MV-4-11 (cell line): ENCODE results near the gene STAT3.
"Not testable (repeated sequence)": the region's sequence is repeated elsewhere in the genome, so short reads cannot be mapped to it uniquely, and the experiment has no call there.

ENCODE experiments used
- DNase-seq: peaks from one replicate; lab custom pipeline; 2025; lab: John Stamatoyannopoulos, UW

Gene STAT3

GRCh38 chr17:42313773-42314566 lies 74.3 kb downstream of the STAT3 start:
- no peak for DNase-seq

GRCh38 chr17:42313389-42313772 lies 74.9 kb downstream of the STAT3 start:
- no peak for DNase-seq

DNA sequence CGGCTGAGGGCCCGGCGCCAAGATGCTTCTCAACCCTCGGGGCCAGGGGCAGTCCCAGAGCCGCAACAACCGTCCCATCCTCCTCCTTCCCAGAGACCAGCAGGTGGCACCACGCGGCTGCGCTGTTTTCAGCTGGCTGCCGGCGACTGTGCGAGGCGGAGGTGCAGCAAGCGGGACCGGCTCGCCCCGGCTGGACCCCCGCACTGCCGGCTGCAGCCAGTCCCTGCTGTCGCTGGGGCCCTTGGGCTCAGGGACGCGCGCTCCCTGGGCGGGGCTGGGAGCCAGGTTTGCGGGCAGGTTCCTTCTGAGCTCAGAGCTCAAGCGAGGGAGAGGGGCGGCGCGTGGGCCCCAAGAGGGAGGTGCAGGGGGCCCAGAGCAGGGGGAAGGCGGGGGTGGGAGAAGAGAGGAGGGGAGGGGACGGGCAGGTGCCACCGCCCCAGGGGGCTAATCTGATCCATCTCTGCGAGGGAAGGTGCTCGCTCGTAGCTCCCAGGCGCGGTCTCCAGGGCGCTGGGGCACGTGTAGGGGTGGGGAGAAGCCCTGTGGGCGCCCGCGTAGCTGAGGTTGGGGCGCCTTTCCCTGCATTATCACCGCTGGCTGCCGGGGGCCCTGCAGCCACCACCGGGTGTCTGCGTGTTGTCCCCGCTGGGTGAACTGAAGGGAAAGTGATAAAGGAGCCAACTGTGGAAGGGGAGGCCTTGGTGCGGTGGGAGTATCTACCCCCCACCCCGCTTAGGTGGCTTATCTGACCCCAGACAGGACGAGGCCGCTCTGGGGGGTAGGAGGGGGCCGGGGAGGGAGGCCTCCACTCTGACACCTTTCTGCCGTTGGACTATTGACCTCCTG lies 75.7 kb downstream of the STAT3 start:
- peak; percentile 51 for DNase-seq

DNA sequence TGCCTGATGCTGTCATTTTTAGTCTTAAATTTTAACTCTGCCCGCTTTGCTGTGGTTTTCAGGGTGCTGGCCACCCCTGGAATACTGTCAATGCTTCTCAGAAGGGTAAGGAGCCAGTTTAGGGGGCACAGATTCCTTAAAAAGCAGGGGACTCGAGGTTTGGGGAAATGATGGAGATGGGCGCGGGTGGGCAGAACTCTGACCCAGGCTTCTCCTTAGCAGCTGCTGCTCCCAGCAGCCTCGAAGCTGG lies 76.3 kb downstream of the STAT3 start:
- no peak for DNase-seq

GRCh38 chr17:42311240-42312034 lies 76.8 kb downstream of the STAT3 start:
- DNase-seq, result peak; percentile 80

GRCh38 chr17:42310787-42311215 lies 77.4 kb downstream of the STAT3 start:
- no peak for DNase-seq

- DNase-seq, result no peak
Observed at GRCh38 chr17:42309986-42310786, 78.1 kb downstream of the STAT3 start.

DNA sequence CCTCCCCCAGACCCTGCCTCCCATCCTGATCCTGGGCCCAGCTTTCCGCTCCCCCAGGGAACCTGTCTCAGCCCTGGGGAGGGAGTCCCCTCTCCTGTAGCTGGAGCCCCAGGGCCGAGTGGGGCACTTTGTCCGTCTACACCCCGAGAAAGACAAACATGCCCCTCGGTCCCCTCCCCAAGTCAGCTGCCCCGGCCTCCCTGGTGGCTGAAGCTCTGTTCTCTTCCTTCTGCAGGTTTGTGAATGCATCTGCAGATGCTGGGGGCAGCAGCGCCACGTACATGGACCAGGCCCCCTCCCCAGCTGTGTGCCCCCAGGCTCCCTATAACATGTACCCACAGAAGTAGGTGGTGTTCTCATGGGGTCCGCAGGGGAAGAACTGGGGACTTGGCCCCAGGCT lies 79.1 kb downstream of the STAT3 start:
- DNase-seq, result no peak

DNA sequence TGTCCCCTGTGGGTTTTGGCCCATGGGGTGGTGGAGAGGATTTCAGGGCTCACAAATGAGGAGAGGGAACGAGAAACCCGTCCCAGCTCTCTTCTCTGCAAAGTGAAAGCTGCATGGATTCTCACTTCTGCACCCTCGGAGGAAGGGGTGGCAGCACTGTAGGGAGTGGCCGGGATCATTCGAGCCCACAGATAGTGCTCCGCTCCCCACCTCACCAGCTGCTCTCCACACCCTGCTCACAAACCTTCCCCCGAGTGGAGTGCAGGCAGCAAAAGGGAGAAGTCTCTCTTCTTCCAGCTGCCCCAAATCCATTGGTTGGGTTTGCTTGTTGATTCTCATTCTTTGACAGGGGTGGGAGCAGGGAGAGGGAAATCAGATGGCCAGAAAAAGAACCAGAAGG lies 79.8 kb downstream of the STAT3 start:
- no peak for DNase-seq

GRCh38 chr17:42307362-42307927 lies 80.8 kb downstream of the STAT3 start:
- no peak for DNase-seq

DNA sequence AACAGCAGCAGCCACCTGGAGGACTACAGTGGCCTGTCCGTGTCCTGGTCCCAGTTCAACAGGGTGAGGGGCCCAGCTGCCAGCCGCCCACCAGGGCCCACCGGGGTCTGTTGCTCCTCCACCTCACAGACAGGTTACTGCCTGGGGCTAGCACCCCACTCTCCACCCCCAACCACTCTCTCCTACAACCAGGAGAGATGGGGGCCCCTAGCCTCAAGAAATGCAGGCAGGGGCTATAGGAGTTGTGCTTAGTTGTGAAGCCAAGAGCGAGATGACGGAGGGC lies 81.9 kb downstream of the STAT3 start:
- DNase-seq, result no peak

GRCh38 chr17:42305543-42306384 lies 82.5 kb downstream of the STAT3 start:
- DNase-seq, result no peak

- DNase-seq, result not testable (repeated sequence)
Observed at GRCh38 chr17:42305031-42305330, 83.3 kb downstream of the STAT3 start.

GRCh38 chr17:42304187-42305030 lies 83.8 kb downstream of the STAT3 start:
- no peak for DNase-seq

DNA sequence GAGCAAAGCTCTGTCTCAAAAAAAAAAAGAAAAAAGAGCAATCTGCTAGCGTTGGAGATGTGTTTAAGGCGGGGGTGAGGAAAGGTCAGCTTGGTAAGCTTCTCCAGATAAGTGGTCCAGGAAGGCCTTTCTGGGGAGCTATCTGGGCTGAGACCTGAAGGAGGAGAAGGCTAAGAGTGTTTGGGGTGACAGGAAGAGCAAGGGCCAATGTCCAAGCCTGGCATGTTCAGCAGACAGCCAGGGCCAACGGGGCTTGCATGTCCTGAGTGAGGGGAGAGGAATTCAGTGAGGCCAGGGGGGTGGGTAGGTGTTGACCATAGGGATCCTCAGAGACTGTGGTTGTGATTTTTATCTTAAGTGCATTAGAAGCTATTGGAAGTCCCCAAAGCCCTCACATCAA lies 84.5 kb downstream of the STAT3 start:
- DNase-seq, result no peak

DNA sequence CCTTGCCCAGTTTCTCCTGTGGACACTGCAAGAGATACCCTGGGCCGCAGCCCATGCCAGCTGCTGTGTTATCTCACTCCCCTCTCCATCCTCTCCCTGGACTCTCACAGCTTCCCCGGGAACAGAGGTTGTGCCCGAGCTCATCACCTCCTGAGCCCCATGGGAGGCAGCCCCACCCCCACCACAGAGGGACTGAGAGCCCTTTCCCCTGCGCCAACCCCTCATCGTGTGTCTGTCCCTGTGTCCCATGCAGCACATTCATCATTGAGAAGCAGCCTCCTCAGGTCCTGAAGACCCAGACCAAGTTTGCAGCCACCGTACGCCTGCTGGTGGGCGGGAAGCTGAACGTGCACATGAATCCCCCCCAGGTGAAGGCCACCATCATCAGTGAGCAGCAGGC lies 87.2 kb downstream of the STAT3 start:
- no peak for DNase-seq

DNA sequence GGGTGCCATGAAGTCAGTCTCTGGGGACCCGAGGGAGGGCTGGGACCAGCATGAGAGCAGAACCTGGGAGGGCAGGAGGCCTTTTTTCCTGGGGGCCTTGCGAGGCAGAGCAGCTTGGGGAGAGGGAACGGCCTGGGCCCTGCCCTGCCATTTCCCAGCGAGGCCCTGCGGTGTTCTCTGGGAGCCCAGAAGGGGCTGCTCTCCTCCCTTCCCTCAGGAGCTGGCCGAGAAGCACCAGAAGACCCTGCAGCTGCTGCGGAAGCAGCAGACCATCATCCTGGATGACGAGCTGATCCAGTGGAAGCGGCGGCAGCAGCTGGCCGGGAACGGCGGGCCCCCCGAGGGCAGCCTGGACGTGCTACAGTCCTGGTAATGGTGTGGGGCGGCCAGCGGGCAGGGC lies 88.3 kb downstream of the STAT3 start:
- not testable (repeated sequence) for DNase-seq

DNA sequence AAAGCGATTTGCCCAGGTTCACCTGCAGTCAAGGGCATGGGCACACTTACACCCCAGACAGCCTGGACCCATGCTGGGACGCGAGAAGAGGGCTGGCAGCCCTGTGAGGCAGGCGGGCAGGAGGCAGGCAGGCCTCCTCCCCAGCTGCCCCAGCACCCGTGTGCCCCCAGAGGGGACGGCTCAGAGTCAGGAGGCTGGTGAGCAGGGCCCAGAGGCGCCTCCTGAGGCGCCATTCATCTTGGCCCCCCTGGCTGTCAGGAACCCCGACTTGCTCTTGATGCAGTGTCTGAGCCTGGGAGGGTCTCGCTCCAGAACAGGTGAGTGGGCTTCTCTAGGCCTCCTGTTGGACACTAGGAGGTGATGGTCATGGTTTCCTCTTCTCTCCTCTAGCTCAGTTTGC lies 88.9 kb downstream of the STAT3 start:
- not testable (repeated sequence) for DNase-seq

- not testable (repeated sequence) for DNase-seq
Observed at GRCh38 chr17:42297775-42298174, 90.5 kb downstream of the STAT3 start.

DNA sequence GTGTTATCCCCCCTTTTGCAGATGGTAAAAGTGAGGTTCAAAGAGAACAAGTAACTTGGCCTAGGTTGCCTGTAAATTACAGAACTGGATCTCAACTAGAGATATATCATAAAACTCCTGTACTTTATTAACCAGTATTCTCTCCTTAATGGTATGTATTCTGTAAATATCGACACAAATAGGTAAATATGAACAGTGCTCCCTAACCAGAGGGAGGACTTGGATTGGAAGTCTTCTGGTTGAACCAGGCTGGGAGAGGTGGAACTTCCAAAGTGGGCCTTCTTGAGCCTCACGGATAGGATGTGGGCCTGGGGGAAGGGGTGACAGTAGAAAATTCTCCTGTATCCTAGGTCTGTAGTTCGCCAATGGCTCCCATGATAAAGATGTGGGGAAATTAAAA lies 92.2 kb downstream of the STAT3 start:
- no peak for DNase-seq
